HT-29 (cell line): Measurements from ENCODE around the gene WWC1. TPM values are rescaled to one million over a fixed set of nuclear protein-coding genes. Genes with fewer than 3 reads are reported as not detected.

Source experiments
- DNase-seq: peaks from one replicate; pipeline ENCODE4 v3.0.0-alpha.2; 2015; ENCODE audit warnings: low spot score
- total RNA-seq: library from RNA; depleted of rRNA; stranded (reverse); fragments of >200 nt; shearing (Covaris generic); gene quantifications from 2 replicates; pipeline ENCODE4 v1.2.3, GENCODE V29; 2014; rRNA removed

The WWC1 gene
- 66.0 and 70.1 TPM in 2 replicates for total RNA-seq

GRCh38 chr5:168291342-168291963 is at the start of gene WWC1:
Gene WWC1 (plus strand): TSS chr5:168291645. CDS start chr5:168292153, 508 bp downstream.
- DNase-seq, result peak; percentile 92

- DNase-seq, result no peak
Measured at GRCh38 chr5:168244838-168245559, 46.4 kb upstream of the WWC1 start.

- DNase-seq, result no peak
Measured at GRCh38 chr5:168249923-168250322, 41.5 kb upstream of the WWC1 start.

GRCh38 chr5:168251259-168251658 is 40.2 kb upstream of the WWC1 start:
- DNase-seq, result no peak

GRCh38 chr5:168254013-168254693 is 37.3 kb upstream of the WWC1 start:
- no peak for DNase-seq

GRCh38 chr5:168260353-168261226 is 30.9 kb upstream of the WWC1 start:
- no peak for DNase-seq

- no peak for DNase-seq
Measured at GRCh38 chr5:168261227-168261571, 30.2 kb upstream of the WWC1 start.

GRCh38 chr5:168262042-168262743 is 29.3 kb upstream of the WWC1 start:
- DNase-seq, result no peak

- no peak for DNase-seq
Measured at GRCh38 chr5:168263121-168263520, 28.3 kb upstream of the WWC1 start.

GRCh38 chr5:168266016-168266415 is 25.4 kb upstream of the WWC1 start:
- DNase-seq, result no peak

GRCh38 chr5:168268949-168269936 is 22.2 kb upstream of the WWC1 start:
- DNase-seq, result peak; percentile 97

- DNase-seq, result peak; percentile 53
Measured at GRCh38 chr5:168269937-168270330, 21.5 kb upstream of the WWC1 start.

GRCh38 chr5:168270476-168270875 is 21.0 kb upstream of the WWC1 start:
- DNase-seq, result peak; percentile 10

GRCh38 chr5:168273056-168273980 is 18.1 kb upstream of the WWC1 start:
- no peak for DNase-seq

GRCh38 chr5:168274406-168274805 is 17.0 kb upstream of the WWC1 start:
- DNase-seq, result no peak

- no peak for DNase-seq
Measured at GRCh38 chr5:168275940-168276339, 15.5 kb upstream of the WWC1 start.

- DNase-seq, result no peak
Measured at GRCh38 chr5:168282120-168282519, 9.3 kb upstream of the WWC1 start.

GRCh38 chr5:168284809-168285208 is 6.6 kb upstream of the WWC1 start:
- no peak for DNase-seq

- DNase-seq, result no peak
Measured at GRCh38 chr5:168285696-168286095, 5.7 kb upstream of the WWC1 start.
